H1 (cell line): ENCODE data around the gene CAPN2. TPM values are rescaled to one million over a fixed set of nuclear protein-coding genes. Genes with fewer than 3 reads are reported as not detected.

Source experiments
- CBX5 ChIP-seq: fragments of 300-800, 300-1000 bp; sonication (generic); IDR thresholded peaks from 2 replicates; pipeline ENCODE4 v1.7.1; 2016; ENCODE audit warnings: antibody characterized with exemption, low read length, low read depth
- MAFK ChIP-seq: IDR thresholded peaks from 2 replicates; pipeline ENCODE4 v1.6.1; 2012; ENCODE audit warnings: low read depth, mild to moderate bottlenecking, improper control_type of control experiment, low read length
- POU5F1 ChIP-seq: IDR thresholded peaks from 2 replicates; pipeline ENCODE4 v1.6.1; 2011; ENCODE audit warnings: low read depth, mild to moderate bottlenecking, low read length, moderate library complexity
- SP4 ChIP-seq: IDR thresholded peaks from 2 replicates; pipeline ENCODE4 v1.6.1; 2012; ENCODE audit warnings: low read length, inconsistent platforms
- TAF1 ChIP-seq: IDR thresholded peaks from 2 replicates; pipeline ENCODE4 v1.6.1; 2011; ENCODE audit warnings: mild to moderate bottlenecking, low read depth, low read length
- polyA plus RNA-seq, 7 experiments: library from polyadenylated mRNA; depleted of rRNA in 3 of 7; stranded (reverse) in 5 of 7; unstranded in 2 of 7; fragments of >200 nt in 5 of 7; fragments of 200-250 nt in 2 of 7; gene quantifications; 1 replicate in 5 of 7; 2 replicates in 1 of 7; 4 replicates in 1 of 7; pipeline versions ENCODE4 v1.2.1 to v1.2.3, GENCODE V29; 2011 to 2013; ENCODE audit warnings: missing spikeins in 2 of 7, mixed read lengths in 2 of 7
- total RNA-seq: library from RNA; stranded (reverse); fragmentation: NEBNext Ultra II Directional; extraction: Animal tissue kit (Norgen Biotek cat#: 25700); gene quantifications from 2 replicates; pipeline ENCODE4 v1.2.1, GENCODE V29; 2021

Gene CAPN2
- total and polyA plus RNA-seq, 2 of the 8 experiments (the other 6 are each of a cell fraction or from before 2014, with no cell fraction given): 9.2 to 10.3 TPM

DNA sequence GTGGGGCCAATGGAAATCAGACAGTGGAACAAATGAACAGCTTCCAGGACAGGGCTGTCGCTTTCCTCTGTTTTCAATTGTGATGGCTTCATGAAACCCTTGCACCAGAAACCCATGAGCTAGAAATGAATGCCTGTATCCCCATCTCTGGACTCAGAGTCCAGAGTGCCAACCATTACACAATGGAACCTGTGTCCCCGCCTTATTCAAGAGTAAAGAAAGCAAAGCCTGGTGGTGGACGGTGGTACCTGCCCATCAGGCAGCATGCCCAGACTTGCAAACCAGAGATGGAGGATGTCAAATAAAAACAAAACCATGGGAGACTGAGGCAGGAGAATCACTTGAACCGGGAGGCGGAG is 4.4 kb upstream of the CAPN2 start (continued):
- TF ChIP-seq POU5F1 (no peak), MAFK (no peak), TAF1 (no peak), SP4 (no peak), CBX5 (no peak)
